Sigmoid colon (tissue), 7 donors: ENCODE measurements around the gene AAR2. TPM values are rescaled to one million over a fixed set of nuclear protein-coding genes. Genes with fewer than 3 reads are reported as not detected.

ENCODE experiments used
- DNase-seq: peaks from one replicate; pipeline ENCODE4 v3.0.0-alpha.2; 2019
- H3K27ac ChIP-seq, 4 donors: fragments of 200-600 bp; sonication (generic); one replicate each; pipeline ENCODE4 v1.5.1; 2016 to 2019; ENCODE audit warnings: mild to moderate bottlenecking in 1 of 4
- H3K27me3 ChIP-seq, 3 donors: fragments of 200-600 bp; sonication (generic); one replicate each; pipeline ENCODE4 v1.5.1; 2019; ENCODE audit warnings: mild to moderate bottlenecking in 1 of 3
- H3K36me3 ChIP-seq, 4 donors: fragments of 200-600 bp; sonication (generic); one replicate each; pipeline ENCODE4 v1.5.1; 2016 to 2019
- H3K4me1 ChIP-seq, 4 donors: fragments of 200-600 bp; sonication (generic); one replicate each; pipeline ENCODE4 v1.5.1; 2017 to 2019
- H3K4me3 ChIP-seq, 4 donors: fragments of 200-600 bp; sonication (generic); one replicate each; pipeline ENCODE4 v1.5.1; 2017 to 2019; ENCODE audit warnings: mild to moderate bottlenecking in 2 of 4, moderate library complexity in 1 of 4
- H3K9me3 ChIP-seq, 4 donors: fragments of 200-600 bp in 3 of 4; sonication (generic) in 3 of 4; one replicate each; pipeline versions ENCODE4 v1.5.1 to v1.6.1; 2013 to 2019
- CTCF ChIP-seq, 4 experiments: fragments of 450-650 bp in 3 of 4; fragments of 200-600 bp in 1 of 4; IDR thresholded peaks; one replicate each; pipeline ENCODE4 v1.5.1; 2016 to 2019; ENCODE audit warnings: antibody characterized with exemption in 4 of 4, mild to moderate bottlenecking in 3 of 4, moderate library complexity in 2 of 4
- EP300 ChIP-seq, 4 donors: sonication (generic); formaldehyde crosslinking; IDR thresholded peaks; one replicate each; pipeline ENCODE4 v1.6.1; 2017; ENCODE audit warnings: antibody characterized with exemption in 4 of 4
- POLR2A ChIP-seq, 2 donors: fragments of 450-650 bp; IDR thresholded peaks; one replicate each; pipeline ENCODE4 v1.6.1; 2016; ENCODE audit warnings: antibody characterized with exemption in 2 of 2, mild to moderate bottlenecking in 2 of 2, moderate library complexity in 2 of 2
- POLR2AphosphoS5 ChIP-seq, 4 donors: sonication (generic); formaldehyde crosslinking; IDR thresholded peaks; one replicate each; pipeline ENCODE4 v1.6.1; 2017; ENCODE audit warnings: antibody characterized with exemption in 4 of 4
- WGBS, 2 donors: extraction: QIAGEN DNeasy Blood & Tissue Kit; methylation state at CpG; one replicate each; pipeline ENCODE4 v1.1.7; 2013; 5-methylcytosine and 5-hydroxymethylcytosine counted together
- intact Hi-C: fragments of 100-400 bp; cut with DNase I; formaldehyde crosslinking; loops from one replicate; pipeline ENCODE4 v1.15.1; 2023
- polyA plus RNA-seq, 3 donors: library from polyadenylated mRNA; stranded (reverse); fragments of 200-250 nt; gene quantifications; one replicate each; pipeline ENCODE4 v1.2.3, GENCODE V29; 2013
- total RNA-seq, 4 donors: library from RNA; depleted of rRNA; stranded (reverse); fragments of >200 nt; gene quantifications; one replicate each; pipeline ENCODE4 v1.1.0, GENCODE V29; 2016
- donor health status: healthy with polysubstance abuse.
- donor health status: Bipolar disorder and iron deficiency.
- donor health status: healthy.

The AAR2 gene
- total and polyA plus RNA-seq, 7 donors = 11.4 to 39.6 (median 26.5) TPM

DNA sequence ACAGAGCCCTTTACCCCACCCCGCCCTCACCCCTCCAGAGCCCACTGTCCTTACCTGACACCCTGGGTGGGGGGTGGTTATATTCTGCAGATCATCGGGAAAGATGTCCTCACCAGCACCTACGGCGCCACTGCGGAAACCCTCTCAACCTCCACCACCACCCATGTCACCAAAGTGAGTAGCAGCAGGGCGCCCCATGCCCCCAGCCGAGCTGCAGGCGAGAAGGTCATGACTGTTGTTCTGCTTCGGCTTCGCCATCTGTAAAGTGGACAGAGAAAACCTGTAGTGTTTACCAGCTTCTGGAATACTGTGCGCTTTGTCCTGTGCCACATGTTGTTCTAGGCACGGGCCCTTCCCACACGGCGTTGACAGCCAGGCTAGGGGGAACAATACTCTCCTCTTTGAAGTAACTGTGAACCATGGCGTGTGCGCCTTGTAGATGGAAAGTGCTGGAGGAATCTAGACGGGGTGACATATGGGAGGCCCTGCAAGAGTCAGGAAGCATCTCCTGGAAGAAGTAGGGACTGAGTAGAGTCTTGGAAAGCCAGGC lies 16.5 kb upstream of the AAR2 start:
- Histone ChIP-seq H3K27me3 (no peaks in the 10 kb centered on the region), H3K4me3 (no peak overlapping the region), H3K4me1 (no peaks in the 10 kb centered on the region), H3K9me3 (no peaks in the 10 kb centered on the region), H3K36me3 (peaks cover 0 to 28% (median 4%) of the 10 kb centered on the region in 4 donors), H3K27ac (no peak overlapping the region)
- 94% methylated on average over 17 of the region's 17 CpGs for WGBS, 2 donors
- DNase-seq = no peak
- intact Hi-C loops = no loop called here
- TF ChIP-seq POLR2A (IDR thresholded peaks at IDR 0.05) (no peak), CTCF (IDR thresholded peaks at IDR 0.05) (no peak), POLR2AphosphoS5 (IDR thresholded peaks at IDR 0.05) (no peak), EP300 (IDR thresholded peaks at IDR 0.05) (no peak)

- Histone ChIP-seq H3K4me3 (no peak overlapping the region), H3K36me3 (peaks cover 0 to 38% (median 5%) of the 10 kb centered on the region in 4 donors), H3K27me3 (no peaks in the 10 kb centered on the region), H3K4me1 (no peaks in the 10 kb centered on the region), H3K27ac (no peak overlapping the region), H3K9me3 (no peaks in the 10 kb centered on the region)
- no peak for TF ChIP-seq POLR2AphosphoS5 (IDR thresholded peaks at IDR 0.05)
- TF ChIP-seq POLR2A (IDR thresholded peaks at IDR 0.05) = no peak
- no peak for TF ChIP-seq CTCF (IDR thresholded peaks at IDR 0.05)
- TF ChIP-seq EP300 (IDR thresholded peaks at IDR 0.05) = no peak
- WGBS, 2 donors = 88 to 94% methylated on average over 7 of the region's 7 CpGs
- intact Hi-C loops = no loop called here
- DNase-seq = peak; percentile 32
These were observed 10.6 kb upstream of the AAR2 start for GRCh38 chr20:36225666-36226065.

GRCh38 chr20:36228770-36229169 lies 7.5 kb upstream of the AAR2 start:
- H3K27me3 ChIP-seq = no peaks in the 10 kb centered on the region
- H3K9me3 ChIP-seq = no peaks in the 10 kb centered on the region
- DNase-seq = peak; percentile 7
- intact Hi-C loops = no loop called here
- no peak for TF ChIP-seq POLR2A (IDR thresholded peaks at IDR 0.05)
- TF ChIP-seq POLR2AphosphoS5 (IDR thresholded peaks at IDR 0.05) = no peak
- no peak for TF ChIP-seq EP300 (IDR thresholded peaks at IDR 0.05)
- no peak for TF ChIP-seq CTCF (IDR thresholded peaks at IDR 0.05)
- no peak overlapping the region for H3K4me3 ChIP-seq
- H3K36me3 ChIP-seq = peaks cover 0 to 23% (median 2%) of the 10 kb centered on the region in 4 donors
- H3K4me1 ChIP-seq = no peaks in the 10 kb centered on the region
- H3K27ac ChIP-seq = no peak overlapping the region
- WGBS, 2 donors = 67 to 82% methylated on average over 6 of the region's 6 CpGs

GRCh38 chr20:36230019-36230418 lies 6.3 kb upstream of the AAR2 start:
- H3K27ac ChIP-seq = no peak overlapping the region
- H3K36me3 ChIP-seq = peaks cover 0 to 23% (median 2%) of the 10 kb centered on the region in 4 donors
- intact Hi-C loops = no loop called here
- H3K4me1 ChIP-seq = no peaks in the 10 kb centered on the region
- H3K9me3 ChIP-seq = no peaks in the 10 kb centered on the region
- TF ChIP-seq CTCF (IDR thresholded peaks at IDR 0.05) (no peak), EP300 (IDR thresholded peaks at IDR 0.05) (no peak), POLR2A (IDR thresholded peaks at IDR 0.05) (no peak), POLR2AphosphoS5 (IDR thresholded peaks at IDR 0.05) (no peak)
- H3K4me3 ChIP-seq = no peak overlapping the region
- no peaks in the 10 kb centered on the region for H3K27me3 ChIP-seq
- DNase-seq = no peak
- WGBS, 2 donors = 61 to 75% methylated on average over 3 of the region's 3 CpGs

DNA sequence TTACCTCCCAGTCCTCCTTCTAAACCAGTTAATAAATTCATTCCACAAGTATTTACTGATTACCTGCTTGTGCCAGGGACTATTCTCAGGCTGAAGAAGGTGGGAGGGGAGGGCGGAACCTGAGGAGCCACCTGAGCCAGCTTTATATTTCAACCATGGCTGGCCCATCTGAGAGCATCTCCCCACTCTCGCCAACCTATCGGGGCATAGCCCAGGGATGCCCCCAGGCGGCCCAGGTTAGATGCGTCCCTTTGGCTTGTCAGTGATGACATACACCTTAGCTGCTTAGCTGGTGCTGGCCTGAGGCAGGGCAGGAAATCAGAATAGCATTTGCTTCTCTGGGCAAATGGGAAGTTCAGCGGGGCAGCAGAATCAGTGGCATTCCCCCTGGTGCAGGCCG lies 4.9 kb upstream of the AAR2 start:
- Histone ChIP-seq H3K4me1 (peaks cover 0 to 7% (median 6%) of the 10 kb centered on the region in 4 donors), H3K9me3 (no peaks in the 10 kb centered on the region), H3K27ac (no peak overlapping the region), H3K27me3 (no peaks in the 10 kb centered on the region), H3K36me3 (peaks cover 0 to 19% (median 2%) of the 10 kb centered on the region in 4 donors), H3K4me3 (no peak overlapping the region)
- WGBS, 2 donors = 92 to 96% methylated on average over 7 of the region's 7 CpGs
- intact Hi-C loops = no loop called here
- TF ChIP-seq EP300 (IDR thresholded peaks at IDR 0.05) (no peak), POLR2AphosphoS5 (IDR thresholded peaks at IDR 0.05) (no peak), CTCF (IDR thresholded peaks at IDR 0.05) (no peak), POLR2A (IDR thresholded peaks at IDR 0.05) (no peak)
- DNase-seq = peak; percentile 51
